ENCODE data around the gene PDE4D.

DNA sequence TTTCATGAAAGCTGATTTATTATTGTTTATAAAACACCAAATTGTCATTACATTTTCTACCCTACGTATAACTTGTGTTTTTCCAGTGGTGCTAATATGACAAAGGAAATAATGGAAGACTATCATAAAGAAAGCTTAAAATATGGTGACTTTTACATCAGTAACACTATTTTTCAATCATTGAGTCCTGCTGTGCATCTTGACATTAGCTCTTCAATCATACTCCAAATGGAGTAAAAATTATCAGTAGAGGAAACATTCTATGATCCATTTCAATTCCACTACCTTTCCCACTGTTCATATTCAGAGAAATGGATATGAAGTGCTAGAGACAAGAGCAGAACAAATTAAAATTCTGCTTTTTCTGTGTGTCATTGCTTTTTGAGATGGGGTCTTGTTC is 774.0 kb downstream of the PDE4D start:
- TF ChIP-seq POLR2A (IDR thresholded peaks at IDR 0.05; ENCODE audit: low read depth, low read length) (no peak), POLR2AphosphoS5 (IDR thresholded peaks at IDR 0.05; ENCODE audit: low read depth, low read length) (no peak)
